ENCODE results near the gene SLC35F6. TPM values are rescaled to one million over a fixed set of nuclear protein-coding genes. Genes with fewer than 3 reads are reported as not detected.

SLC35F6 gene
- total and polyA plus RNA-seq, 9 of the 15 experiments (the other 6 are each of a cell fraction or from before 2014, with no cell fraction given), result 11.9 to 47.3 (median 22.5) TPM

DNA sequence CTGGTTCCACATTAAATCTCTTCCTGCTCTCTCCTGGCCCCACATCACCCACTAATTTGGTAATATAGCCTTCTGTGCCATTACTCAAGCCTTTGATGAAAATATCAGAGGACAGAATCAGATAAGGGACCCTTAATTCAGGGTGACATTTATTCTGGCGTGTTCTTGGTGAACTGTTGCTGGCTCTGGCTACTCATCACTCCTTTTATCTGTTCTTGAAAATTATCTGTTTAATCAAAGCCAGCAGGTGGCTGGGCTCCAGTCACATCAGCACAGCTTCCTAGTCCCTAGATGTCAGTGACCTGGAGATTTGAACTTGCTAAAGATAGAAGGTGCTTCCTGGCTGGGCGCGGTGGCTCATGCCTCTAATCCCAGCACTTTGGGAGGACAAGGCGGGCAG lies 26.9 kb upstream of the SLC35F6 start:
- FAIRE-seq, result no peak
- ATAC-seq, result no peak
- Histone ChIP-seq H3K27me3 (ENCODE audit: control insufficient read depth in 2 of 2, insufficient read depth in 2 of 2, low read length in 2 of 2) (peaks cover 2 to 15% of the 10 kb centered on the region in 2 experiments; a peak in 3 of 5 replicates), H3K9ac (ENCODE audit: insufficient read depth in 1 of 2, low read depth in 2 of 2, low read length in 2 of 2) (no peak overlapping the region), H3K79me2 (ENCODE audit: control insufficient read depth, insufficient read depth, low read length) (no peaks in the 10 kb centered on the region), H3K4me1 (replicated peaks in 1 of 2; ENCODE audit: control insufficient read depth in 2 of 2, insufficient read depth in 2 of 2, low read length in 2 of 2) (peaks cover 0 to 5% of the 10 kb centered on the region in 2 experiments; a peak in 2 of 5 replicates), H3K36me3 (ENCODE audit: control insufficient read depth, insufficient read depth, low read length) (no peaks in the 10 kb centered on the region), H3K27ac (ENCODE audit: extremely low read depth, low read depth, low read length) (no peak overlapping the region), H2AFZ (ENCODE audit: low read depth, low read length) (no peak overlapping the region), H3K9me3 (replicated peaks; ENCODE audit: control insufficient read depth, insufficient read depth, low read depth, low read length) (no peaks in the 10 kb centered on the region), H3K4me2 (ENCODE audit: insufficient read depth, low read length) (no peak overlapping the region), H4K20me1 (replicated peaks; ENCODE audit: control insufficient read depth, insufficient read depth, low read length) (no peaks in the 10 kb centered on the region), H3K4me3 (no peak overlapping the region), H3K9me1 (ENCODE audit: control insufficient read depth, insufficient read depth, low read length) (no peaks in the 10 kb centered on the region)
- TF ChIP-seq, protein P1, sequence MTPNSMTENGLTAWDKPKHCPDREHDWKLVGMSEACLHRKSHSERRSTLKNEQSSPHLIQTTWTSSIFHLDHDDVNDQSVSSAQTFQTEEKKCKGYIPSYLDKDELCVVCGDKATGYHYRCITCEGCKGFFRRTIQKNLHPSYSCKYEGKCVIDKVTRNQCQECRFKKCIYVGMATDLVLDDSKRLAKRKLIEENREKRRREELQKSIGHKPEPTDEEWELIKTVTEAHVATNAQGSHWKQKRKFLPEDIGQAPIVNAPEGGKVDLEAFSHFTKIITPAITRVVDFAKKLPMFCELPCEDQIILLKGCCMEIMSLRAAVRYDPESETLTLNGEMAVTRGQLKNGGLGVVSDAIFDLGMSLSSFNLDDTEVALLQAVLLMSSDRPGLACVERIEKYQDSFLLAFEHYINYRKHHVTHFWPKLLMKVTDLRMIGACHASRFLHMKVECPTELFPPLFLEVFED (CRISPR knock-in tag; conservative IDR thresholded peaks at IDR 0.05), result no peak
- no peak for TF ChIP-seq SMAD4 (CRISPR knock-in tag; conservative IDR thresholded peaks at IDR 0.05)
- POLR2A ChIA-PET, result interaction anchor here (0.9 to 1.1 kb wide), 2 partner anchors 9 to 11 kb away, joined by 3 read pairs; no protein-coding TSS in a partner anchor
- 12% methylated on average over 4 of the region's 4 CpGs for WGBS (ENCODE audit: insufficient coverage, low coverage, missing lambda C conversion rate)
- CTCF ChIA-PET (ENCODE audit: low intra/inter-chr PET ratio), result interaction anchor here (0.6 kb wide), 1 partner anchor 16 kb away, joined by 5 read pairs; no protein-coding TSS in a partner anchor
- no peak for DNase-seq (ENCODE audit: extremely low read depth in 1 of 4, low spot score in 3 of 4)
- in situ Hi-C loops (cut with MboI), result no loop called here
- intact Hi-C loops (cut with micrococcal nuclease), result no loop called here
- BruUV-seq (replicated peaks), result no TSS peak

DNA sequence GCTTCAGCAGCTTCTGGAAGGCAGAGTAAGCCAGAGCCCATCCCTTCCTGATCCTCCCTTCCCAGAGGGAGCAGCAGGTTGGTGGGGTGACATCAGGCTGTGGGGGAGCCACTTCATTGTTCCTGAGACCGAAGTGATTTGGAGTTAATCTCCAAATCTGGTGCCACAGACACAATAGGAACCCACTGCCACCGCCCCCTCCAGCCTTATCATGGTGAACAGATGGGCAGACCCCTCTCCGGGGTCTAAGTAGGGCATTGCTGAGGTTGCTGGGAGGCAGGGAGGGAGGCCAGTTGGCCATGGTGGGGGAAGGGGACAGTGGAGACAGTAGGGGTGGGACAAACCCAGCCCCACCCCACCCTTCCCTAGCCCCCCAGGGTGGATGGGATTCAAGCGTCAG lies 25.6 kb upstream of the SLC35F6 start:
- Histone ChIP-seq H3K9me1 (ENCODE audit: control insufficient read depth, insufficient read depth, low read length) (no peaks in the 10 kb centered on the region), H3K9me3 (replicated peaks; ENCODE audit: control insufficient read depth, insufficient read depth, low read depth, low read length) (no peaks in the 10 kb centered on the region), H3K9ac (ENCODE audit: insufficient read depth in 1 of 2, low read depth in 2 of 2, low read length in 2 of 2) (0 out of 4 replicates have a peak overlapping the region, but pooled peaks of 1 of the 2 experiments have one; percentile 48), H4K20me1 (replicated peaks; ENCODE audit: control insufficient read depth, insufficient read depth, low read length) (no peaks in the 10 kb centered on the region), H3K27ac (ENCODE audit: extremely low read depth, low read depth, low read length) (no peak overlapping the region), H3K4me2 (ENCODE audit: insufficient read depth, low read length) (no peak overlapping the region), H3K27me3 (ENCODE audit: control insufficient read depth in 2 of 2, insufficient read depth in 2 of 2, low read length in 2 of 2) (peaks cover 2 to 5% of the 10 kb centered on the region in 2 experiments; a peak in 2 of 5 replicates), H2AFZ (ENCODE audit: low read depth, low read length) (no peak overlapping the region), H3K36me3 (ENCODE audit: control insufficient read depth, insufficient read depth, low read length) (no peaks in the 10 kb centered on the region), H3K4me1 (replicated peaks in 1 of 2; ENCODE audit: control insufficient read depth in 2 of 2, insufficient read depth in 2 of 2, low read length in 2 of 2) (peaks cover 0 to 7% of the 10 kb centered on the region in 2 experiments; a peak in 2 of 5 replicates), H3K79me2 (ENCODE audit: control insufficient read depth, insufficient read depth, low read length) (no peaks in the 10 kb centered on the region), H3K4me3 (no peak overlapping the region)
- FAIRE-seq (no peak), ATAC-seq (no peak), DNase-seq (ENCODE audit: extremely low read depth in 1 of 4, low spot score in 3 of 4) (no peak)
- no TSS peak for BruUV-seq (replicated peaks)
- TF ChIP-seq KDM1A (IDR thresholded peaks at IDR 0.05), result peak in 1 of 2 experiments; percentile 24; a peak in 1 of 4 replicates
- TF ChIP-seq, protein P2, sequence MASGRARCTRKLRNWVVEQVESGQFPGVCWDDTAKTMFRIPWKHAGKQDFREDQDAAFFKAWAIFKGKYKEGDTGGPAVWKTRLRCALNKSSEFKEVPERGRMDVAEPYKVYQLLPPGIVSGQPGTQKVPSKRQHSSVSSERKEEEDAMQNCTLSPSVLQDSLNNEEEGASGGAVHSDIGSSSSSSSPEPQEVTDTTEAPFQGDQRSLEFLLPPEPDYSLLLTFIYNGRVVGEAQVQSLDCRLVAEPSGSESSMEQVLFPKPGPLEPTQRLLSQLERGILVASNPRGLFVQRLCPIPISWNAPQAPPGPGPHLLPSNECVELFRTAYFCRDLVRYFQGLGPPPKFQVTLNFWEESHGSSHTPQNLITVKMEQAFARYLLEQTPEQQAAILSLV (tag; IDR thresholded peaks at IDR 0.05), result no peak
- peak; percentile 58 for TF ChIP-seq CBFA2T3 (IDR thresholded peaks at IDR 0.05)
- POLR2A ChIA-PET, result interaction anchor here (1.1 kb wide), 1 partner anchor 10 kb away, joined by 3 read pairs; no protein-coding TSS in a partner anchor
- WGBS (ENCODE audit: insufficient coverage, low coverage, missing lambda C conversion rate), result 13% methylated on average over 4 of the region's 4 CpGs
- intact Hi-C loops (cut with micrococcal nuclease), result no loop called here
- CTCF ChIA-PET (ENCODE audit: low intra/inter-chr PET ratio), result no interaction called here
- in situ Hi-C loops (cut with MboI), result no loop called here

All from K562 (cell line).